Heart right ventricle (tissue), 16 donors: ENCODE measurements around the gene CNTNAP1. TPM values are rescaled to one million over a fixed set of nuclear protein-coding genes. Genes with fewer than 3 reads are reported as not detected.
A peak's percentile ranks its signal among the peaks of the same experiment; 100 is the strongest.

Experiments
- ATAC-seq, 8 donors: fragments of 200-7000 bp; cut with Tn5 transposase; one replicate each; pipeline ENCODE4 v1.9.1; 2020; ENCODE audit warnings: mild to moderate bottlenecking in 8 of 8, moderate library complexity in 8 of 8, moderate number of reproducible peaks in 1 of 8
- DNase-seq, 2 donors: peaks; one replicate each; pipeline ENCODE4 v3.0.0-alpha.2; 2020
- H3K27ac ChIP-seq, 10 donors: fragments of 200-600 bp; sonication (generic) in 2 of 10; one replicate each; pipeline versions ENCODE4 v1.5.0 to v1.8.0; 2020 to 2022; ENCODE audit warnings: mild to moderate bottlenecking in 3 of 10
- H3K27me3 ChIP-seq, 7 donors: fragments of 200-600 bp; one replicate each; pipeline ENCODE4 v1.8.0; 2021 to 2022; ENCODE audit warnings: mild to moderate bottlenecking in 2 of 7
- H3K36me3 ChIP-seq, 9 donors: fragments of 200-600 bp; sonication (generic) in 1 of 9; one replicate each; pipeline versions ENCODE4 v1.5.0 to v1.8.0; 2020 to 2022; ENCODE audit warnings: mild to moderate bottlenecking in 2 of 9
- H3K4me1 ChIP-seq, 9 donors: fragments of 200-600 bp; sonication (generic) in 1 of 9; one replicate each; pipeline versions ENCODE4 v1.5.0 to v1.8.0; 2020 to 2022; ENCODE audit warnings: mild to moderate bottlenecking in 4 of 9
- H3K4me3 ChIP-seq, 10 donors: fragments of 200-600 bp; sonication (generic) in 2 of 10; one replicate each; pipeline versions ENCODE4 v1.5.0 to v1.8.0; 2020 to 2022; ENCODE audit warnings: mild to moderate bottlenecking in 7 of 10, moderate library complexity in 2 of 10
- H3K9me3 ChIP-seq, 11 donors: fragments of 200-600 bp in 10 of 11; sonication (generic) in 2 of 11; one replicate each; pipeline versions ENCODE4 v1.5.0 to v1.8.0; 2013 to 2022; ENCODE audit warnings: mild to moderate bottlenecking in 2 of 11, control low read depth in 1 of 11, moderate library complexity in 1 of 11
- CTCF ChIP-seq, 9 donors: fragments of 200-600 bp; sonication (generic) in 2 of 9; IDR thresholded peaks; one replicate each; pipeline versions ENCODE4 v1.5.0 to v1.8.0; 2021 to 2022; ENCODE audit warnings: antibody characterized with exemption in 9 of 9, mild to moderate bottlenecking in 5 of 9, moderate library complexity in 1 of 9
- WGBS, 2 donors: extraction: QIAGEN DNeasy Blood & Tissue Kit; methylation state at CpG; one replicate each; pipeline ENCODE4 v1.1.7; 2013; ENCODE audit warnings: inconsistent platforms in 1 of 2; 5-methylcytosine and 5-hydroxymethylcytosine counted together
- intact Hi-C, 10 donors: fragments of 100-400 bp; cut with DNase I; formaldehyde crosslinking; loops; one replicate each; pipeline versions ENCODE4 v1.11.1 to v1.14.2; 2022
- microRNA-seq, 2 donors: library from miRNA; unstranded; fragments of <30 nt; microRNA quantifications; one replicate each; pipeline ENCODE4 v1.2.0, GENCODE V29; 2021
- polyA plus RNA-seq, 2 donors: library from polyadenylated mRNA; stranded (reverse); fragments of 200-250 nt; gene quantifications; one replicate each; pipeline ENCODE4 v1.2.3, GENCODE V29; 2013
- total RNA-seq, 10 donors: library from RNA; stranded (reverse); fragmentation: NEBNext Ultra II Directional in 3 of 10; extraction: Animal tissue kit (Norgen Biotek cat#: 25700) in 3 of 10; gene quantifications; one replicate each; pipeline versions ENCODE4 v1.2.1 to v1.2.4, GENCODE V29; 2021 to 2023
- donor health status: Arrhythmogenic right ventricular cardiomyopathy.
- donor health status: ischemic (EF 13 %, LVEDD 7.1; RV severe dilation, severe dysfunction).
- donor health status: healthy with polysubstance abuse.
- donor health status: DM: no; HTN: yes; CAD: no.
- donor health status: DM: no; HTN: no; CAD: no.
- donor health status: ischemic (EF 25% LVEDD 6.9; RV normal size, moderate dysfunction).
- donor health status: ischemic (EF 25% LVEDD 5.7; RV mildly dilated, moderate dysfunction).
- donor health status: healthy.
- donor health status: DM: yes; HTN: yes; CAD: no.
- donor health status: Ischemic cardiomyopathy.
- donor health status: ischemic (EF 35%, LVEDD 5.7; RV mildly dilated, moderate dysfunction).
- donor health status: nonischemic (EF 11% LVEDD 7.7; RV severe dilation, severe dysfunction).
- donor health status: DM: yes; HTN: yes; CAD: no.
- donor health status: PGD.
- donor health status: ischemic (EF 29% LVEDD 5.4; RV normal size, mild dysfunction).
- donor health status: nonischemic (EF 23%, LVEDD 6.1; RV moderate dilation, normal function).

Gene CNTNAP1
- total and polyA plus RNA-seq, 12 donors, result 2.2 to 28.3 (median 3.5) TPM

GRCh38 chr17:42748202-42748907, 66.0 kb downstream of the CNTNAP1 start:
- peak overlapping the region; percentile 9 to 80 (median 57) for H3K27ac ChIP-seq
- no peaks in the 10 kb centered on the region for H3K36me3 ChIP-seq
- peaks cover 13 to 62% (median 49%) of the 10 kb centered on the region in 9 donors for H3K4me1 ChIP-seq
- DNase-seq, result peak in 1 of 2 donors; percentile 43
- H3K9me3 ChIP-seq, result no peaks in the 10 kb centered on the region
- intact Hi-C loops, result no loop called here
- no peak overlapping the region for H3K4me3 ChIP-seq
- WGBS, 2 donors, result 52 to 62% methylated on average over 7 of the region's 7 CpGs
- H3K27me3 ChIP-seq, result peaks cover 0 to 6% (median 0%) of the 10 kb centered on the region in 7 donors
- ATAC-seq, result peak in 1 of 8 donors; percentile 29
- no peak for TF ChIP-seq CTCF (IDR thresholded peaks at IDR 0.05)

- peak in 1 of 8 donors; percentile 27 for ATAC-seq
- Histone ChIP-seq H3K27ac (peak overlapping the region; percentile 9 to 80 (median 57)), H3K27me3 (peaks cover 0 to 6% (median 0%) of the 10 kb centered on the region in 7 donors), H3K36me3 (no peaks in the 10 kb centered on the region), H3K9me3 (no peaks in the 10 kb centered on the region), H3K4me3 (no peak overlapping the region), H3K4me1 (peaks cover 13 to 54% (median 41%) of the 10 kb centered on the region in 9 donors)
- DNase-seq, result no peak
- no peak for TF ChIP-seq CTCF (IDR thresholded peaks at IDR 0.05)
- 54 to 57% methylated on average over 11 of the region's 11 CpGs for WGBS, 2 donors
- intact Hi-C loops, result no loop called here
Observed at GRCh38 chr17:42748908-42749798, 66.8 kb downstream of the CNTNAP1 start.

Small RNAs within 50 kb of the gene (microRNA-seq; reads per million reads assigned to microRNA genes)
- 0.51 to 1.2 reads per million in 2 donors for gene MIR6780A

Other genes starting within 250 kb of the CNTNAP1 start
- 10 to 100 TPM; 28.1 to 48.5 (median 32.6) TPM for gene ATP6V0A1, start 223.7 kb upstream of the CNTNAP1 start, total RNA-seq
- 10 to 100 TPM; 35.2 to 35.6 TPM for gene ATP6V0A1, start 223.7 kb upstream of the CNTNAP1 start, polyA plus RNA-seq
- 10 to 100 TPM in 5 of 10 donors, 1 to 10 TPM in 5; 6.8 to 16.0 (median 9.8) TPM for gene NAGLU, start 146.3 kb upstream of the CNTNAP1 start, total RNA-seq
- gene NAGLU, start 146.3 kb upstream of the CNTNAP1 start, polyA plus RNA-seq, result 10 to 100 TPM; 17.0 to 18.3 TPM
- 1 to 10 TPM in 2 of 10 donors, under 1 TPM in 8; 0.50 to 2.3 (median 0.78) TPM for gene HSD17B1, start 129.6 kb upstream of the CNTNAP1 start, total RNA-seq
- gene HSD17B1, start 129.6 kb upstream of the CNTNAP1 start, polyA plus RNA-seq, result 1 to 10 TPM; 2.2 to 2.6 TPM
- gene COASY, start 120.4 kb upstream of the CNTNAP1 start, total RNA-seq, result 10 to 100 TPM; 29.7 to 56.9 (median 32.9) TPM
- gene COASY, start 120.4 kb upstream of the CNTNAP1 start, polyA plus RNA-seq, result 10 to 100 TPM; 46.8 to 50.8 TPM
- 10 to 100 TPM; 45.7 to 87.2 (median 56.4) TPM for gene MLX, start 115.4 kb upstream of the CNTNAP1 start, total RNA-seq
- 10 to 100 TPM; 55.8 to 61.2 TPM for gene MLX, start 115.4 kb upstream of the CNTNAP1 start, polyA plus RNA-seq
- gene PSMC3IP, start 104.8 kb upstream of the CNTNAP1 start, total RNA-seq, result 1 to 10 TPM; 1.1 to 3.1 (median 1.6) TPM
- gene PSMC3IP, start 104.8 kb upstream of the CNTNAP1 start, polyA plus RNA-seq, result 1 to 10 TPM; 2.9 TPM
- gene RETREG3, start 73.2 kb upstream of the CNTNAP1 start, total RNA-seq, result 10 to 100 TPM; 18.5 to 29.9 (median 25.2) TPM
- gene RETREG3, start 73.2 kb upstream of the CNTNAP1 start, polyA plus RNA-seq, result 10 to 100 TPM in 1 of 2 donors, 1 to 10 TPM in 1; 9.8 to 16.1 TPM
- 10 to 100 TPM; 28.2 to 59.8 (median 43.7) TPM for gene TUBG1, start 72.8 kb upstream of the CNTNAP1 start, total RNA-seq
- 100 to 1,000 TPM in 1 of 2 donors, 10 to 100 TPM in 1; 33.9 to 107 TPM for gene TUBG1, start 72.8 kb upstream of the CNTNAP1 start, polyA plus RNA-seq
- 10 to 100 TPM; 10.6 to 20.4 (median 14.7) TPM for gene TUBG2, start 23.2 kb upstream of the CNTNAP1 start, total RNA-seq
- gene TUBG2, start 23.2 kb upstream of the CNTNAP1 start, polyA plus RNA-seq, result 10 to 100 TPM in 1 of 2 donors, 1 to 10 TPM in 1; 9.8 to 21.3 TPM
- 10 to 100 TPM; 12.8 to 34.8 (median 22.0) TPM for gene PLEKHH3, start 5.5 kb upstream of the CNTNAP1 start, total RNA-seq
- 10 to 100 TPM; 23.6 to 42.1 TPM for gene PLEKHH3, start 5.5 kb upstream of the CNTNAP1 start, polyA plus RNA-seq
- gene CCR10, start 688 bp upstream of the CNTNAP1 start, total RNA-seq, result 1 to 10 TPM; 1.0 to 4.8 (median 1.7) TPM
- gene CCR10, start 688 bp upstream of the CNTNAP1 start, polyA plus RNA-seq, result 1 to 10 TPM; 1.5 to 3.8 TPM
- 10 to 100 TPM; 31.7 to 50.5 (median 46.3) TPM for gene EZH1, start 62.5 kb downstream of the CNTNAP1 start, total RNA-seq
- 10 to 100 TPM; 16.0 to 33.8 TPM for gene EZH1, start 62.5 kb downstream of the CNTNAP1 start, polyA plus RNA-seq
- 10 to 100 TPM; 32.1 to 54.8 (median 38.2) TPM for gene RAMP2, start 78.7 kb downstream of the CNTNAP1 start, total RNA-seq
- gene RAMP2, start 78.7 kb downstream of the CNTNAP1 start, polyA plus RNA-seq, result 100 to 1,000 TPM in 1 of 2 donors, 10 to 100 TPM in 1; 46.4 to 105 TPM
- gene VPS25, start 90.9 kb downstream of the CNTNAP1 start, total RNA-seq, result 10 to 100 TPM; 33.3 to 47.4 (median 37.3) TPM
- gene VPS25, start 90.9 kb downstream of the CNTNAP1 start, polyA plus RNA-seq, result 10 to 100 TPM; 28.0 to 80.9 TPM
- under 1 TPM in 1 of 10 donors, not detected in 9; 0.14 TPM for gene WNK4, start 98.1 kb downstream of the CNTNAP1 start, total RNA-seq
- gene WNK4, start 98.1 kb downstream of the CNTNAP1 start, polyA plus RNA-seq, result under 1 TPM; 0.03 to 0.07 TPM
- gene COA3, start 116.2 kb downstream of the CNTNAP1 start, total RNA-seq, result 10 to 100 TPM; 56.1 to 85.7 (median 72.1) TPM
- 100 to 1,000 TPM in 1 of 2 donors, 10 to 100 TPM in 1; 91.2 to 142 TPM for gene COA3, start 116.2 kb downstream of the CNTNAP1 start, polyA plus RNA-seq
- under 1 TPM in 3 of 10 donors, not detected in 7; 0.11 to 0.42 (median 0.39) TPM for gene CNTD1, start 116.3 kb downstream of the CNTNAP1 start, total RNA-seq
- under 1 TPM; 0.20 to 0.29 TPM for gene CNTD1, start 116.3 kb downstream of the CNTNAP1 start, polyA plus RNA-seq
- gene BECN1, start 141.8 kb downstream of the CNTNAP1 start, total RNA-seq, result 10 to 100 TPM; 71.1 to 87.8 (median 78.3) TPM
- 10 to 100 TPM; 25.2 to 54.8 TPM for gene BECN1, start 141.8 kb downstream of the CNTNAP1 start, polyA plus RNA-seq
- 10 to 100 TPM; 52.1 to 87.4 (median 70.3) TPM for gene PSME3, start 150.9 kb downstream of the CNTNAP1 start, total RNA-seq
- 100 to 1,000 TPM in 1 of 2 donors, 10 to 100 TPM in 1; 26.0 to 103 TPM for gene PSME3, start 150.9 kb downstream of the CNTNAP1 start, polyA plus RNA-seq
- gene AOC2, start 162.0 kb downstream of the CNTNAP1 start, total RNA-seq, result under 1 TPM; 0.14 to 0.72 (median 0.45) TPM
- under 1 TPM; 0.51 to 0.54 TPM for gene AOC2, start 162.0 kb downstream of the CNTNAP1 start, polyA plus RNA-seq
- 10 to 100 TPM in 5 of 10 donors, 1 to 10 TPM in 5; 4.7 to 19.0 (median 10.4) TPM for gene AOC3, start 168.7 kb downstream of the CNTNAP1 start, total RNA-seq
- 10 to 100 TPM; 16.0 to 18.0 TPM for gene AOC3, start 168.7 kb downstream of the CNTNAP1 start, polyA plus RNA-seq
- gene G6PC1, start 218.3 kb downstream of the CNTNAP1 start, total RNA-seq, result not detected
- not detected for gene G6PC1, start 218.3 kb downstream of the CNTNAP1 start, polyA plus RNA-seq